ENCODE results near the gene NCAM1. TPM values are rescaled to one million over a fixed set of nuclear protein-coding genes. Genes with fewer than 3 reads are reported as not detected.

Gene NCAM1
- total RNA-seq, 1 experiment from 2014 or later, result 0.22 TPM

DNA sequence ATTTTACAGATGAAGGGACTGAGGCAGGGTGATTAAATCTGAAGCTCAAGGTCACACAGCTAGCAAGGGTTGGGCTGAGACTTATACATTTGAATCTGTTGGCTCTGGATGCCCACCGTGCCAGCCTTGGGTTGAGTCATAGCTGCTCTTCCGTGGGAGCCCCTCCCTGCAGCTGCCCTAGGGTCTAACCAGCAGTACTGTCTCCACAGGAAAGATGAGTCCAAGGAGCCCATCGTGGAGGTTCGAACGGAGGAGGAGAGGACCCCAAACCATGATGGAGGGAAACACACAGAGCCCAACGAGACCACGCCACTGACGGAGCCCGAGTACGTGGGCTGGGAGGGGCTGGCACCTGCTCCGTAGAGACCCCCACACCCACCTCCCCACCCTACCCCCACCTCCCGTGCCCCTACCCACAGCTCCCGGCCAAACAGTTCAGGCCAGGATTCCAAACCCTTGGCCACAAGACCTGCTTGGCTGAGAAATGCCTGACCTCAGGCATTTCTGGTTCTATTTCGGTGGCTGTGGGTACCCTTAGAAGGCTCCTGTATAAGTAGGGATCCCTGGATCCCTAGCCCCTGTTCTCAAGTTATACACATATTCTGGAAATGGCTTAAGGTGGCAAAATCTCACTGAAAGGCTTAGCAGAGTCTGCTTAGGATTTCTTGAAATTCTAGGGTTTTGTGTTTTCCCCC, 310.5 kb downstream of the NCAM1 start:
- H3K4me2 ChIP-seq (ENCODE audit: low read length), result no peak overlapping the region
- no peaks in the 10 kb centered on the region for H4K20me1 ChIP-seq (ENCODE audit: insufficient read depth)
- TF ChIP-seq RAD21 (IDR thresholded peaks at IDR 0.05; ENCODE audit: low read depth) (no peak), ELF1 (IDR thresholded peaks at IDR 0.05; ENCODE audit: borderline replicate concordance, low read depth) (no peak), EGR1 (IDR thresholded peaks at IDR 0.05; ENCODE audit: low read depth) (no peak), POLR2A (IDR thresholded peaks at IDR 0.05; ENCODE audit: borderline replicate concordance, extremely low read depth, insufficient read depth, insufficient read length) (no peak), CBX3 (IDR thresholded peaks at IDR 0.05; ENCODE audit: low read depth) (no peak), SIN3A (IDR thresholded peaks at IDR 0.05; ENCODE audit: low read depth) (no peak), YY1 (IDR thresholded peaks at IDR 0.05; ENCODE audit: extremely low read depth, insufficient replicate concordance, low read depth, low read length) (no peak), SP1 (IDR thresholded peaks at IDR 0.05; ENCODE audit: low read depth) (no peak), POLR2AphosphoS5 (IDR thresholded peaks at IDR 0.05; ENCODE audit: low read depth, low read length) (no peak)
- TF ChIP-seq, protein P1, sequence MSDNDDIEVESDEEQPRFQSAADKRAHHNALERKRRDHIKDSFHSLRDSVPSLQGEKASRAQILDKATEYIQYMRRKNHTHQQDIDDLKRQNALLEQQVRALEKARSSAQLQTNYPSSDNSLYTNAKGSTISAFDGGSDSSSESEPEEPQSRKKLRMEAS (IDR thresholded peaks at IDR 0.05), result no peak
- TF ChIP-seq, protein P2, sequence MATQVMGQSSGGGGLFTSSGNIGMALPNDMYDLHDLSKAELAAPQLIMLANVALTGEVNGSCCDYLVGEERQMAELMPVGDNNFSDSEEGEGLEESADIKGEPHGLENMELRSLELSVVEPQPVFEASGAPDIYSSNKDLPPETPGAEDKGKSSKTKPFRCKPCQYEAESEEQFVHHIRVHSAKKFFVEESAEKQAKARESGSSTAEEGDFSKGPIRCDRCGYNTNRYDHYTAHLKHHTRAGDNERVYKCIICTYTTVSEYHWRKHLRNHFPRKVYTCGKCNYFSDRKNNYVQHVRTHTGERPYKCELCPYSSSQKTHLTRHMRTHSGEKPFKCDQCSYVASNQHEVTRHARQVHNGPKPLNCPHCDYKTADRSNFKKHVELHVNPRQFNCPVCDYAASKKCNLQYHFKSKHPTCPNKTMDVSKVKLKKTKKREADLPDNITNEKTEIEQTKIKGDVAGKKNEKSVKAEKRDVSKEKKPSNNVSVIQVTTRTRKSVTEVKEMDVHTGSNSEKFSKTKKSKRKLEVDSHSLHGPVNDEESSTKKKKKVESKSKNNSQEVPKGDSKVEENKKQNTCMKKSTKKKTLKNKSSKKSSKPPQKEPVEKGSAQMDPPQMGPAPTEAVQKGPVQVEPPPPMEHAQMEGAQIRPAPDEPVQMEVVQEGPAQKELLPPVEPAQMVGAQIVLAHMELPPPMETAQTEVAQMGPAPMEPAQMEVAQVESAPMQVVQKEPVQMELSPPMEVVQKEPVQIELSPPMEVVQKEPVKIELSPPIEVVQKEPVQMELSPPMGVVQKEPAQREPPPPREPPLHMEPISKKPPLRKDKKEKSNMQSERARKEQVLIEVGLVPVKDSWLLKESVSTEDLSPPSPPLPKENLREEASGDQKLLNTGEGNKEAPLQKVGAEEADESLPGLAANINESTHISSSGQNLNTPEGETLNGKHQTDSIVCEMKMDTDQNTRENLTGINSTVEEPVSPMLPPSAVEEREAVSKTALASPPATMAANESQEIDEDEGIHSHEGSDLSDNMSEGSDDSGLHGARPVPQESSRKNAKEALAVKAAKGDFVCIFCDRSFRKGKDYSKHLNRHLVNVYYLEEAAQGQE (IDR thresholded peaks at IDR 0.05; ENCODE audit: low read depth), result no peak
- H3K4me1 ChIP-seq (ENCODE audit: control insufficient read depth in 1 of 2, insufficient read depth in 2 of 2, low read length in 2 of 2), result no peaks in the 10 kb centered on the region
- no peaks in the 10 kb centered on the region for H3K79me2 ChIP-seq (ENCODE audit: insufficient read depth, low read length)
- no peaks in the 10 kb centered on the region for H3K36me3 ChIP-seq (ENCODE audit: control insufficient read depth in 1 of 2, insufficient read depth in 2 of 2, low read length in 2 of 2)
- no peak overlapping the region for H3K27ac ChIP-seq (ENCODE audit: low read depth, low read length)
- CTCF ChIA-PET, result no interaction called here
- no peak overlapping the region for H3K4me3 ChIP-seq (replicated peaks in 1 of 2; ENCODE audit: low read depth in 1 of 2, low read length in 2 of 2)
- BruUV-seq (replicated peaks), result no TSS peak
- no peak for ATAC-seq
- DNase-seq (ENCODE audit: low read depth, low spot score), result no peak
- RAD21 ChIA-PET (ENCODE audit: low non-redundant PET in 1 of 2, low total read pairs in 2 of 2, uncharacterized antibody in 2 of 2, unreplicated experiment in 2 of 2), result interaction anchor here in 1 of 2 experiments (1.7 kb wide), 1 partner anchor 18 kb away, joined by 3 read pairs; no protein-coding TSS in a partner anchor
- H3K9ac ChIP-seq (ENCODE audit: low read length), result no peak overlapping the region
- peaks cover 33% of the 10 kb centered on the region; the same call in 1 of the 2 replicates for H3K27me3 ChIP-seq (ENCODE audit: insufficient read depth, low read length)
- POLR2A ChIA-PET, result no interaction called here
- H3K9me3 ChIP-seq (ENCODE audit: control insufficient read depth in 1 of 2, insufficient read depth in 1 of 2, low read depth in 1 of 2, low read length in 2 of 2), result no peaks in the 10 kb centered on the region
- intact Hi-C loops (cut with micrococcal nuclease), result no loop called here
- no peaks in the 10 kb centered on the region for H3K9me2 ChIP-seq (ENCODE audit: insufficient read depth)
- H2AFZ ChIP-seq (ENCODE audit: low read depth, low read length, poor library complexity, severe bottlenecking), result no peak overlapping the region
